ENCODE data around the gene TNFRSF13B.

TNFRSF13B gene

DNA sequence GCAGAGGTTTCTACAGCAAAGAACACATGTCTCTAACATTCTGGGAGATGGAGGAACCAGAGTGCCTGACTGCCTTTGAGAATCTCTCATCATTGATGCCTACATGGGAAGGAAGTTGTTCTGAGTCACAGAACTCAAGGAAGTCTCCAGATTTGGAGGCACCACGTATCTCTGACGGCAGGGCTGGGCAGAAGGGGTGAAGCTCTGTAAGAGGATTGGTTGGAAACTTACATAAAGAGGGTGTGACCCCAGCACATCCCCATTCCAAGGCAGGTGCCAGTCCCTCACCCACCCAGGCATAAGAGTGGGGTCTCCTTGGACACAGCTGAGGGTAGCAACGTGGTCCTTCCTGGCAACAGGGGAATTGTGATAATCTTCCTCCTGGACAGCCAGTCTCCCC lies 17.4 kb downstream of the TNFRSF13B start:
- H3K4me3 ChIP-seq (replicated peaks; ENCODE audit: insufficient read depth, low read length), result no peak overlapping the region
- TF ChIP-seq POLR2AphosphoS5 (IDR thresholded peaks at IDR 0.05; ENCODE audit: low read depth) (no peak), REST (IDR thresholded peaks at IDR 0.05; ENCODE audit: insufficient replicate concordance, low read depth) (no peak), SPI1 (IDR thresholded peaks at IDR 0.05; ENCODE audit: borderline replicate concordance, low read depth) (no peak), GABPA (IDR thresholded peaks at IDR 0.05; ENCODE audit: low read depth) (no peak)
- TF ChIP-seq, protein P1, sequence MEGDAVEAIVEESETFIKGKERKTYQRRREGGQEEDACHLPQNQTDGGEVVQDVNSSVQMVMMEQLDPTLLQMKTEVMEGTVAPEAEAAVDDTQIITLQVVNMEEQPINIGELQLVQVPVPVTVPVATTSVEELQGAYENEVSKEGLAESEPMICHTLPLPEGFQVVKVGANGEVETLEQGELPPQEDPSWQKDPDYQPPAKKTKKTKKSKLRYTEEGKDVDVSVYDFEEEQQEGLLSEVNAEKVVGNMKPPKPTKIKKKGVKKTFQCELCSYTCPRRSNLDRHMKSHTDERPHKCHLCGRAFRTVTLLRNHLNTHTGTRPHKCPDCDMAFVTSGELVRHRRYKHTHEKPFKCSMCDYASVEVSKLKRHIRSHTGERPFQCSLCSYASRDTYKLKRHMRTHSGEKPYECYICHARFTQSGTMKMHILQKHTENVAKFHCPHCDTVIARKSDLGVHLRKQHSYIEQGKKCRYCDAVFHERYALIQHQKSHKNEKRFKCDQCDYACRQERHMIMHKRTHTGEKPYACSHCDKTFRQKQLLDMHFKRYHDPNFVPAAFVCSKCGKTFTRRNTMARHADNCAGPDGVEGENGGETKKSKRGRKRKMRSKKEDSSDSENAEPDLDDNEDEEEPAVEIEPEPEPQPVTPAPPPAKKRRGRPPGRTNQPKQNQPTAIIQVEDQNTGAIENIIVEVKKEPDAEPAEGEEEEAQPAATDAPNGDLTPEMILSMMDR (IDR thresholded peaks at IDR 0.05; ENCODE audit: insufficient read depth, low read length), result no peak
- no peaks in the 10 kb centered on the region for H3K27me3 ChIP-seq (ENCODE audit: insufficient read depth, poor library complexity, severe bottlenecking)
- H3K27ac ChIP-seq (replicated peaks), result no peak overlapping the region
- no peak for DNase-seq (ENCODE audit: low read depth in 1 of 2, low spot score in 1 of 2)

DNA sequence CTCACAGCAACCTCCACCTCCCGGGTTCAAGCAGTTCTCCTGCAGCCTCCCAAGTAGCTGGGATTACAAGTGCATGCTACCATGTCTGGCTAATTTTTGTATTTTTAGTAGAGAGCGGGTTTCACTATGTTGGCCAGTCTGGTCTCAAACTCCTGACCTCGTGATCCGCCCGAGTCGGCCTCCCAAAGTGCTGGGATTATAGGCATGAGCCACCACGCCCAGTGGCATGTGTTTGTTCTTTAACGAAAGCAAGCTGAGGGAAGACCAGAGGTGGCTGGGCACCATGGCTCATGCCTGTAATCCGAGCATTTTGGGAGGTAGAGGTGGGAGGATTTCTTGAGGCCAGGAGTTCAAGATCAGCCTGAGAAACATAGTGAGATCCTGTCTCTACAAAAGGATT lies 18.1 kb downstream of the TNFRSF13B start:
- DNase-seq (ENCODE audit: low read depth in 1 of 2, low spot score in 1 of 2), result no peak
- no peaks in the 10 kb centered on the region for H3K27me3 ChIP-seq (ENCODE audit: insufficient read depth, poor library complexity, severe bottlenecking)
- H3K4me3 ChIP-seq (replicated peaks; ENCODE audit: insufficient read depth, low read length), result no peak overlapping the region
- no peak for TF ChIP-seq GABPA (IDR thresholded peaks at IDR 0.05; ENCODE audit: low read depth)
- TF ChIP-seq, protein P1 (IDR thresholded peaks at IDR 0.05; ENCODE audit: insufficient read depth, low read length), result no peak
- TF ChIP-seq POLR2AphosphoS5 (IDR thresholded peaks at IDR 0.05; ENCODE audit: low read depth), result no peak
- TF ChIP-seq SPI1 (IDR thresholded peaks at IDR 0.05; ENCODE audit: borderline replicate concordance, low read depth), result no peak
- TF ChIP-seq REST (IDR thresholded peaks at IDR 0.05; ENCODE audit: insufficient replicate concordance, low read depth), result no peak
- no peak overlapping the region for H3K27ac ChIP-seq (replicated peaks)

DNA sequence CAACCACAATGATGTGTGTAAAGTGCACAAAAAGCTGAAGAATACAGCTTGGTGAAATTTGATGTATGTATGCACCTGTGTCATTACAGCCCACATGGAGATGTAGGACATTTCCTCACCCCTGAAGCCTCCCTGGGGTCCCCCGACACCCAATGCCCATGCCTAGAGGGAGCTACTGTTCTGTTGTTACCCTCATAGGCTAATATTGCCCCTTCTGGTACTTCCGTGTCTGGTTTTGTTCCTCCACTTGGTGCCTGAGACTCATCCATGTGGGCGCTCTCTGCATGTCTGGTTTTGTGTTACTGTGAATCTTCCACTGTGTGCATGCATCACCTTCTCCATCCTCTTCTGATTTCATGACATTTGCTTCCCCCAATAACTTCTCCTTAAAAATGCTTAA lies 18.6 kb downstream of the TNFRSF13B start:
- no peak for DNase-seq (ENCODE audit: low read depth in 1 of 2, low spot score in 1 of 2)
- Histone ChIP-seq H3K4me3 (replicated peaks; ENCODE audit: insufficient read depth, low read length) (no peak overlapping the region), H3K27ac (replicated peaks) (no peak overlapping the region), H3K27me3 (ENCODE audit: insufficient read depth, poor library complexity, severe bottlenecking) (no peaks in the 10 kb centered on the region)
- no peak for TF ChIP-seq REST (IDR thresholded peaks at IDR 0.05; ENCODE audit: insufficient replicate concordance, low read depth)
- no peak for TF ChIP-seq GABPA (IDR thresholded peaks at IDR 0.05; ENCODE audit: low read depth)
- no peak for TF ChIP-seq POLR2AphosphoS5 (IDR thresholded peaks at IDR 0.05; ENCODE audit: low read depth)
- TF ChIP-seq, protein P1 (IDR thresholded peaks at IDR 0.05; ENCODE audit: insufficient read depth, low read length), result no peak
- TF ChIP-seq SPI1 (IDR thresholded peaks at IDR 0.05; ENCODE audit: borderline replicate concordance, low read depth), result no peak
